GM19452 (cell line): Measurements from ENCODE around the gene DAND5.

Experiments
- ATAC-seq: cut with Tn5 transposase; IDR thresholded peaks from one replicate; pipeline ENCODE4 v1.9.1; 2021; ENCODE audit not compliant: unreplicated experiment

Gene DAND5, protein sequence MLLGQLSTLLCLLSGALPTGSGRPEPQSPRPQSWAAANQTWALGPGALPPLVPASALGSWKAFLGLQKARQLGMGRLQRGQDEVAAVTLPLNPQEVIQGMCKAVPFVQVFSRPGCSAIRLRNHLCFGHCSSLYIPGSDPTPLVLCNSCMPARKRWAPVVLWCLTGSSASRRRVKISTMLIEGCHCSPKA

DNA sequence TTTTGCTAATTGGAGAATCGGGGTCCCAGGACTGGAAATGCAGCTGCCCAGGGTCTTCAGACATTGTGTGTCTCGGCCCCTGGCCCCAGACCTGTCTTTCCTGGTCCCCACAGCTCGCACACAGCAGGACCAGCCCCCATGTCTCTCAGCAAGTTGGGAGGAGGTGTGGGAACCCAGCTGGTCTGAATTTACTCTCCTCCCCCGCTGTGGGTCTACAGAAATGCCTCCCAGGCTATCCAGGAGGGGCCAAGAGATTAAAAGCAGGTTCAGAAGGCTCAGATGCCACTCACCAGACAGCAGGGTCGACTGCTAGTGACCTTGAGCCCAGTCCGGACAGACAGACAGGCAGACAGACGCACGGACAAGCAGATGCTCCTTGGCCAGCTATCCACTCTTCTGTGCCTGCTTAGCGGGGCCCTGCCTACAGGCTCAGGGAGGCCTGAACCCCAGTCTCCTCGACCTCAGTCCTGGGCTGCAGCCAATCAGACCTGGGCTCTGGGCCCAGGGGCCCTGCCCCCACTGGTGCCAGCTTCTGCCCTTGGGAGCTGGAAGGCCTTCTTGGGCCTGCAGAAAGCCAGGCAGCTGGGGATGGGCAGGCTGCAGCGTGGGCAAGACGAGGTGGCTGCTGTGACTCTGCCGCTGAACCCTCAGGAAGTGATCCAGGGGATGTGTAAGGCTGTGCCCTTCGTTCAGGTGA, at the start of gene DAND5:
TSS of gene DAND5 (plus strand) at position 285 of the 697 bp plus-strand sequence. CDS start at position 370, 85 bp downstream.
- no peak for ATAC-seq

DNA sequence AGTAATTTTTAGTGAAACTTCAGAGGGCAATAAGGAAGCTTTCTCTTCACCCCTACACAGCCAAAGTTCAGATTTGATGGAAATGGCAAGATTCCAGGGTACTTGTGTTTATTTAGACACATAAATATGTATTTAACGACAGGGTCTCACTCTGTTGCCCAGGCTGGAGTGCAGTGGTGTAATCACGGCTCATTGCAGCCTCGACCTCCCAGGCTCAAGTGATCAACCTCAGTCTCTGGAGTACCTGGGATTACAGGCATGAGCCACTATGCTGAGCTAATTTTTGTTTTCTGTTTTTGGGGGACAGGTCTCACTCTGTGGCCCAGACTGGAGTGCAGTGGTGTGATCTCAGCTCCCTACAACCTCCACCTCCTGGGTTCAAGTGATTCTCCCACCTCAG, 48.3 kb upstream of the DAND5 start:
- no peak for ATAC-seq

DNA sequence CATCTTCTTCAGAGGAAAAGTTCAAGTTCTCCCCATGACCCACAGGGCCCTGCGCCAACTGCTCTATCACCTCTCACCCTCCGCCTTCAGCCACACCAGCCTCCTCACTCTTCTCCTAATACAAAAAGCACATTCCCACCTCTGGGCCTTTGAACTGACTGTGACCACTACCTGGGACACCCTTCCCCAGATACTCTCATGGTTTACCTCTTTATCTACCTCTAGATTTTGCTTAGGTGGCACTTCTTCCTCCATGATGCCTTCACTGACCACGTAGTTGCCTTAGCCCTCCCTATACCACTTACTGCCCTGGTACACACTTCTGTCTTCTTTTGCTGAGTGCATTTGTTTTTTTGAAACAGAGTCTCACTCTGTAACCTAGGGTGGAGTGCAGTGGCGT, 46.4 kb upstream of the DAND5 start:
- ATAC-seq, result no peak

DNA sequence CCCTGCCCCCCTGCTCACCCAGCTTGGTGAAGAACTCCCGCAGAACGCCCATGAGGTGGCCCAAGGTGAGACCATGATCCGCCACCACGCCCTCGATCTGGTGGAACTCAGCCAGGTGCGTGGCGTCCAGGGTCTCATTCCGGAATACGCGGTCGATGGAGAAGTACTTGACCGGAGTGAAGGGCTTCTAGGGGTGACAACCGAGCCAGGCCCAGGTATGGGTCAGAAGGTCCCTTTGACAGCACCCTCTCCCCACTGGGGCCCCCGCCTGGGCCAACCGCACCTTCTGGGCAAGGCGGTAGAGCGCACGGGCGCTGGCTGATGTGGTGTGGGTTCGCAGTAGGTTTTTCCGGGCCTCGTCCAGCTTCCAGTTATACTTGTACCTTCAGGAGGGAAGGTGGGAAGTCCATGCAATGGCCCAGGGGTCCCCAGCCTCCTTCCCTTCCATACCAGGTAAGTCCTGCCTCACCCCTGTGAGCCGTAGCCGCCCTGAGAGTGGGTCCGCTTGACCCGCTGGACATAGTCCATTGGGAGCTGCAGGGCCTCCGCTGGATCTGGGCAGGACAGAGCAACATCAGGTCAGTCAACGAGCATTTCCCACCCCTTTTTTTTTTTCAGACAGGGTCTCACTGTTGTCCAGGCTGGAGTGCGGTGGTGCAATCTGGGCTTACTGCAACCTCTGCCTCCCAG, 44.6 kb upstream of the DAND5 start:
- no peak for ATAC-seq

DNA sequence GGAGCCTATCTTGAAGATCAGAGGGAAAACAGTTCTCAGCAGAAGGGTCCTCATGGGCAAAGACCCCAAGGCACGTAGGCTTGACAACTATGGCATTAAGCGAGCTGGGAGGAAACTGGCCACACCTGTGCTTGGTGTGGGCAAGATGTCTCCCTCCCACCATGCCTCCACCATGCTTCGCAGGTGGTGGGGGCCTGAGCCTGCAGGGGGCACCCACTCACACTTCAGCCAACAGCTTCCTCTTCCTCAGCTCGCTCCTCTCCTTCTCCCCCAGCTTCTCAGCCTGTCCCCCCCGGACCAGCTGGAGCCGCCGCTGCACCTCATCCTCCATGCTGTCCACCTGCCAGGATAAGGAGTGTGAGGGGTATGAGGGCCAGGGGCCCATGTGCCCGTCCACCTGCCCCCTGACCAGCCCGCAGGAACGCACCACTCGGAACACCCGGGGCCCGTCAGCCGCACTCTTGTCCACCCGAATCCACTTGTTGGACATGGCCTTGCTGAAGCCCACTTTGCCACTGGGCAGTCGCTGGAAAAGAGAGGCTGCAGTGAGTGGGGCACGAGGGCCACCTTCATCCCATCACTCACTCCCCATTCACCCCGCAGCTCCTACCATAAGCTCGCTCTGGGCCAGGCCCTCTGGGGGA, 39.3 kb upstream of the DAND5 start:
- no peak for ATAC-seq

DNA sequence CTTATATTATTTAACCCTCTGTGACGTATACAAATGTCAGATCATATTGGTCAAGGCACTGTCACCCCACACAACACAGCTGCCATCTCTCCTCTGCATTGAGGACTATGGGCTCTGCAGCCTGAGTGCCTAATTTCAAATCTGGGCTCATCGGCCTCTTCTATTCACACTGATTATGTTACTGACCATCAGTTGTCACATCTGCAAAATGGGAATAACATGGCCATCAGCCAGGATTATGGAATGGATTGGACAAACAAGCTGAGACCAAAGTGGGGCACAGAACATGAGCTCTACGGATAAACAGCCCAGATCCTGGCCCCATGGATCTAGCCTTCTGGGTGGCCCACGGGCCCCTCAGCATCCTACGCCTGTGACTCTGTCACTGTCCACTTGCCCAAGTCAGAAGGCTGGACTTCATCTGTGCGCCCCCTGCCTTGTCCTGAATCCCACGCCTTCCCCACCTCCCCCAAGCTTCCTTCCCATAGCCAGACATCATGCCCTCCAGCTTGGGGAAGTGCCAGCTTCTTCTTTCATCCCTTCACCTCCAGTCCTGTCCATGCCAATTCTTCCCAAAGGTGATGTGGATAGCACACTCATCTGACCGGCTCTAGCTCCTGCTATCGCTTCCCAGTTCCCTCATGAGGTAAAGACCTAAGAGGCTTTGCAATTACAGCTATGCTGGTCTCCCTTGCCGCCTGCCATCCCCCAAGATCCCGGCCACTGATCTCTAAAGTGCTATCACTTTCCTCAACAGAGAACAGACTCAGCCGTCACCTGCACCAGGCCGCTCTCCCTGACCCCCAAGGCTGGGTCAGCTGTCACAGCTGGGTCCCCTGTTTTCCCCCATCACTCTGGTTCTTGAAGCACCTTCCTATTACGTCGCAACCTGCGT, 36.7 kb upstream of the DAND5 start:
- ATAC-seq, result no peak

DNA sequence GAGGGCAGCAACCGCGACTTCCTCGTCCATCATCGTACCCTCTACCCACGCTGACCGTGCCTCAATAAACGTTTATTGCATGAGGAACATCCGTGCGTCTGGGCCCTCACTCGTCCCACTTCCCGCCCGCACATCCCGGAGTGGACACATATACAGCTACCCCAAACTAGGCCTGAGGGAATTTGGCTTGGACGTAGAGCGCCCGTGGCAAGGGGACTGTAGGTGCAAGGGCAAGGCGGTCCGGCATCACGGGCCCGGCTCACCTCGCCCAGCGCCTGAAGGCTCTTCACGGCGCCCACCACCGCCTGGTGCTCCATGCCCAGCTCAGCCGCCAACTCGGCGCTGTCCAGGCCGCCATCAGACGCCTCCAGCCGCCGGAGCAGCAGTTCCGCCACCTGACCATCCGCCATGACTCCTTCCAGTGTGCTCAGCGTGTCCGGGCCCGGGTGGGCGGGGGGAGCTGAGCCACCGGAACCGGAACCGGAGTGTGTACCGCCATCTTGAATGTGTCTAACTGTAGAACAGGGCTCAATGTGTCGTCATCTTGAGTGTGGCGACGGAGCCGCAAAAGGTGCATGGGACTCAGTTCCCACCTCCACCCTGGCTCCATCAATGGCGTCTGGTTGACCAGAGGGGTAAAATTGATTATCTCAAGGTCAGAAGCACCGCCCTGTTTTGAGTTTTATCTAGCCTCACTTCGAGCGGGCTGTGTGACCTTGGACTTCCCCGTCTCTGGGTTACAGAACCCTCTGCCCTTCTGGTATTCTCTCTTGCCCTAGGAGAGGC, 35.9 kb upstream of the DAND5 start, which contains the start of gene FARSA:
TSS of gene FARSA (minus strand) at position 425 of the 786 bp plus-strand sequence. CDS start at position 410, 15 bp downstream.
- peak; percentile 49 for ATAC-seq

DNA sequence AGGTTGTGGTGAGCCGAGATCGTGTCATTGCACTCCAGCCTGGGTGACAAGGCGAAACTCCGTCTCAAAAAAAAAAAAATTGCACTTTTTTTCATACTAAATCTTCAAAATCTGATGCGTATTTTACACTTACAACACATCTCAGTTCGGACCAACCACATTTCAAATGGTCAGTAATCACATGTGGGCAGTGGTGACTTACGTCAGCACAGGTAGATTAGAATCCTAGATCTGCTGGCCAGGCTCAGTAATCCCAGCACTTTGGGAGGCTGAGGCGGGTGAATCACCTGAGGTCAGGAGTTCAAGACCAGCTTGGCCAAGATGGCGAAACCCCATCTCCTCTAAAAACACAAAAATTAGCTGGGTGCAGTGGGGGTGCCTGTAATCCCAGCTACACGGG, 34.3 kb upstream of the DAND5 start:
- ATAC-seq, result no peak

DNA sequence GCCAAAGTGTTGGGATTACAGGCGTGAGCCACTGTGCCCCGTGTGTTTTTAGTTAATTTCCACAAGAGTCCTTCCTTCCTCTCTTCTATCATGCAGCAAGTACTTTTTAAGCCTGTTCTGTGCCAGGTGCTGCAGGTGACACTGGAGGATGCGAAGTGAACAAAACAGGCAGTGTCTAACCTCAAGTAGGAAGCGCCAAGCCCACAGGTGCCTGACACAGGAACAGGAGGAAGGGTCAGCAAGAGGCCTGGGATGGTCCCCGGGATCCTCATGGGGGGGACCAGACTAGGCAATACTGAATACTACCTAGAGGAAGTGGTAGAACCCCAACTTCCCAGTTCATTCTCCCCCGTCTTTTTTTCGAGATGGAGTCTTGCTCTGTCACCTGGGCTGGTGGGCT, 32.8 kb upstream of the DAND5 start:
- no peak for ATAC-seq

DNA sequence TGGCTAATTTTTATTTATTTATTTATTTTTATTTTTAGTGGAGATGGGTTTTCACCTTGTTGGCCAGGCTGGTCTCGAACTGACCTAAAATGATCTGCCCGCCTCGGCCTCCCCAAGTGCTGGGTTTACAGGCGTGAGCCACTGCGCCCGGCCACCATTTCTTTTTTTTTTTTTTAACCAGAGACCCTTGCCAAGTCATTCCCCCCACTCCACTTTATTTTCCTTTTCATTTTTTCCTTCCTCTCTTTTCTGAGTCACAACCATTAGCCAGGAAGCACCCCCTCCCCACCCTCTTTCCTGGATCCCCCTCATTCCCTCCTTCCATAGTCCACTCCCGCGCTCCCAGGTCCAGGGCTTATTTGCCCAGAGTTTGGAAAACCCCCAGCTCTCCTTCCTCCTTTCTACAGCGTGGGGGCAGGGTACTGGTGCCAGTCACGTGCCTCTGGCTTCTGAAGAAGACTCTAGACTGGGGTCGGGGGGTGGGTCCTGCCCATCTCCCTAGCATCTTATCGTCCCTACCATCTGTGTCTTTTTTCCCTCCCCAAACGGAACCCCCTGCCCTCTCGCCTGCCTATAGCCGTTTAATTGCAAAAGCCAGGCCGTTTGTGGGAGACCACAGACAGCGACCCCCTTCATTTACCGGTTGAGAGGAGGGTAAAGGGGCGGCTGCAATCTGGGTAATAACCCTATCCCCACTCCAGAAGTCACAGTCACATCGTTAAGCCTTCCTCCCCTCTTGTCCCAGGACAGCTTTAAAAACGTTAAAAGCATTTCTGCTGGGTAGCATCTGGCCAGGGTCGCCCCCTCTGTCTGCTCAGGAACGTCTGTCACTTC, 32.1 kb upstream of the DAND5 start:
- no peak for ATAC-seq

DNA sequence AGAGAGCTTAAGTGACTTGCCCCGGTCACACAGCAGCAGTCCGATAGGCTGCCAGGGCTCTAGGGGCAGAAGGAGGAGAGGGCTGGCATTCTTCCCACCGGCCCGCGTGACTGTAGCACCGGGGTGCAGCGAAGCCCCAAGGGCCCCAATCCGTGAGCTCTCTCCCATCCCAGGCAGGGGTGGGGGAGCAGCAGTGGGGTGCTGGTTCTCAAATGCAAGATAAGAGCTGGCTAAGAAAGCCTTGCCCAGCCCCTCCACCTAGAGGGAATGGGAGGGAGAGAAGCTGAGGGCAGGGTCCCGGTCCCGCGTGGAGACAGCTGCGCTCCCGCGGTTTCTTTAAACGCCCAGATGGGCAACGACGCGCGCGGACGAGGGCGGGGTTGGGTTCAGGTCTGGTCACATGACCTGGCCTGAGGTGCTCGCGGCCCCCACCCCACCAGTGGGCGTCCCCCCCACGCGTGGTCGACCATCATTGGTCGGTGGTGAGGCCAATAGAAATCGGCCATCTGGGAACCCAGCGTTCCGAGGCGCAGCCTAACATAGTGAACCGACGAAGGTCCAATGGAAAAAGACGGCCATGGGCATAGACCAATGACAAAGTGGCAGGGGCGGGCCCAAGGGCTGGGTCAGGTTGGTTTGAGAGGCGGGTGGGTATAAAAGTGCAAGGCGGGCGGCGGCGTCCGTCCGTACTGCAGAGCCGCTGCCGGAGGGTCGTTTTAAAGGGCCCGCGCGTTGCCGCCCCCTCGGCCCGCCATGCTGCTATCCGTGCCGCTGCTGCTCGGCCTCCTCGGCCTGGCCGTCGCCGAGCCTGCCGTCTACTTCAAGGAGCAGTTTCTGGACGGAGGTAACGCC, 31.2 kb upstream of the DAND5 start, which contains the start of gene CALR:
TSS of gene CALR (plus strand) at position 683 of the 852 bp plus-strand sequence. CDS start at position 754, 71 bp downstream.
- ATAC-seq, result peak; percentile 81

DNA sequence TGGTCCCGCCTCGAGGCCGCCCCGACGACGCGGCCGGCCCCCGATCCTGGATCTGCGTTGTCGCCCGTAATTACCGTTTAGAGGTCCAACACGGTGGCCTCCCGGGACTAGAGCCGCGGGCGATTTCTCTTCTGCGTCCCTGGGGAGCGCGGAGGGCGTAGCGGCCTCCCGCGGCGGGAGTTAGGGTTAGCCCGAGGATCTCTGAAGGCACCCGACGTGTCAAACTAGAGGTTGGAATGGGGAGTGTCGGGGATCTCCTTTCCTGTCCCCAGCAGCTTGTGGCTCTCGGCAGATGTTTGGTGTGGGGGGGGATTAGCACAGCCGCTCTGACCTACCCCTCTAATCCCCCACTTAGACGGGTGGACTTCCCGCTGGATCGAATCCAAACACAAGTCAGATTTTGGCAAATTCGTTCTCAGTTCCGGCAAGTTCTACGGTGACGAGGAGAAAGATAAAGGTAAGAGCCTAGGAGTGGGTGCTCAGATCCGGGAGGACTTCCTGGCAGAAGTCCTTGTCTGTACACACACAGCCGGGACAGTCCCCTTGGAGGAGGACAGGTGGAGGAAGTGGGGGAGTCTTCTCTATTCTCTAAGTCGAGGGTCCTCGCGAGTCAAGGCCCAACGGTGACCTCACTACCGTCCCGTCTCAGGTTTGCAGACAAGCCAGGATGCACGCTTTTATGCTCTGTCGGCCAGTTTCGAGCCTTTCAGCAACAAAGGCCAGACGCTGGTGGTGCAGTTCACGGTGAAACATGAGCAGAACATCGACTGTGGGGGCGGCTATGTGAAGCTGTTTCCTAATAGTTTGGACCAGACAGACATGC, 30.4 kb upstream of the DAND5 start:
- no peak for ATAC-seq

DNA sequence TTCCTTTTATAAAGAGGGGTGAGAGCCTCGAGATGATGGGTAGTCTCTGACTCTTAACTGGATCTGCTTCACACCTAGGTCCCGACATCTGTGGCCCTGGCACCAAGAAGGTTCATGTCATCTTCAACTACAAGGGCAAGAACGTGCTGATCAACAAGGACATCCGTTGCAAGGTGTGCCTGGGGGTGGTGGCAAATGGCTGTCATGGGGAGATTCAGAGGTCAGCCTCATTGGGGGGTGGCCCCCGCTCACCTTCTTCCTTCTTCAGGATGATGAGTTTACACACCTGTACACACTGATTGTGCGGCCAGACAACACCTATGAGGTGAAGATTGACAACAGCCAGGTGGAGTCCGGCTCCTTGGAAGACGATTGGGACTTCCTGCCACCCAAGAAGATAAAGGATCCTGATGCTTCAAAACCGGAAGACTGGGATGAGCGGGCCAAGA, 29.4 kb upstream of the DAND5 start:
- ATAC-seq, result no peak

DNA sequence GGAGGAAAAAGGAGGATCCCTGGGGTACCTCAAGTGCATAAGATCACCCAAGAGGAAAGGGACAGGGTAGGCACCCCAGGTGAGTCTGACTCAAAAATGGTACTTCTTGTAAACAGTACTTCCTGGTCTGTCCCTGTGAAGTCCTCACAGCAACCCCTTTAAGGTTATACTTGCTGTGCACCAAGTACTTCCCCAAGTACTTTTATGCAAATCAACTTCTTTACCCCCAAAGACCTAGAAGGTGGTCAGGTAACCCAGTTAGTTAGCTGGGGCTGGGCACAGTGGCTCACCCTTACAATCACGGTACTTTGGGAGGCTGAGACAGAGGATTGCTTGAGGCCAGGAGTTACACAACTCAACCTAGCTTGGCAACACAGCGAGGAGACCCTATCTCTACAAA, 28.5 kb upstream of the DAND5 start:
- no peak for ATAC-seq

DNA sequence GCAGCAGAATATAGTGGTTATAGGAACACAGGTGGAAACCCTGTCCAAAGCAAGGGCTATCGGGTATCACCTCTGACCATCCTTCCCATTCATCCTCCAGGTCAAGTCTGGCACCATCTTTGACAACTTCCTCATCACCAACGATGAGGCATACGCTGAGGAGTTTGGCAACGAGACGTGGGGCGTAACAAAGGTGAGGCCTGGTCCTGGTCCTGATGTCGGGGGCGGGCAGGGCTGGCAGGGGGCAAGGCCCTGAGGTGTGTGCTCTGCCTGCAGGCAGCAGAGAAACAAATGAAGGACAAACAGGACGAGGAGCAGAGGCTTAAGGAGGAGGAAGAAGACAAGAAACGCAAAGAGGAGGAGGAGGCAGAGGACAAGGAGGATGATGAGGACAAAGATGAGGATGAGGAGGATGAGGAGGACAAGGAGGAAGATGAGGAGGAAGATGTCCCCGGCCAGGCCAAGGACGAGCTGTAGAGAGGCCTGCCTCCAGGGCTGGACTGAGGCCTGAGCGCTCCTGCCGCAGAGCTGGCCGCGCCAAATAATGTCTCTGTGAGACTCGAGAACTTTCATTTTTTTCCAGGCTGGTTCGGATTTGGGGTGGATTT, 25.8 kb upstream of the DAND5 start:
- no peak for ATAC-seq

DNA sequence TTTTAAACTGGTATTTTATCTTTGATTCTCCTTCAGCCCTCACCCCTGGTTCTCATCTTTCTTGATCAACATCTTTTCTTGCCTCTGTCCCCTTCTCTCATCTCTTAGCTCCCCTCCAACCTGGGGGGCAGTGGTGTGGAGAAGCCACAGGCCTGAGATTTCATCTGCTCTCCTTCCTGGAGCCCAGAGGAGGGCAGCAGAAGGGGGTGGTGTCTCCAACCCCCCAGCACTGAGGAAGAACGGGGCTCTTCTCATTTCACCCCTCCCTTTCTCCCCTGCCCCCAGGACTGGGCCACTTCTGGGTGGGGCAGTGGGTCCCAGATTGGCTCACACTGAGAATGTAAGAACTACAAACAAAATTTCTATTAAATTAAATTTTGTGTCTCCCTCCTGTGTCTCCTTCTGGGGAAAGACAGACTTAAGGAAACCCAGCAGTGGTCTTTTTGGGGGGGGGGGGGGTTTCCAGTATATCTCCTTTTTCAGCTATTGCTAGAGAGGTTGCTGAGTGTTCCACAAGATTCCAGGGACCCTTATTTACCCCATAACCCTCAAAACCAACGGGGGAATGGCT, 25.2 kb upstream of the DAND5 start:
- ATAC-seq, result no peak
